SJCRH30 (cell line): ENCODE results near the gene LEF1. TPM values are rescaled to one million over a fixed set of nuclear protein-coding genes. Genes with fewer than 3 reads are reported as not detected.

ENCODE experiments used
- DNase-seq, 2 experiments: peaks; one replicate each; pipeline ENCODE4 v3.0.0-alpha.2; 2015 to 2020
- H3K27ac ChIP-seq: fragments of 250-450 bp; sonication (Bioruptor Pico); 2 replicates; pipeline ENCODE4 v1.5.1; 2020; ENCODE audit warnings: mild to moderate bottlenecking, moderate library complexity
- H3K27me3 ChIP-seq: fragments of 250-450 bp; sonication (Bioruptor Pico); 2 replicates; pipeline ENCODE4 v1.5.1; 2020; ENCODE audit warnings: mild to moderate bottlenecking, moderate library complexity
- H3K36me3 ChIP-seq: fragments of 250-450 bp; sonication (Bioruptor Pico); 2 replicates; pipeline ENCODE4 v1.5.1; 2020; ENCODE audit warnings: mild to moderate bottlenecking, moderate library complexity
- H3K4me1 ChIP-seq: fragments of 250-450 bp; sonication (Bioruptor Pico); 2 replicates; pipeline ENCODE4 v1.5.1; 2020; ENCODE audit warnings: mild to moderate bottlenecking, moderate library complexity
- H3K4me3 ChIP-seq: fragments of 250-450 bp; sonication (Bioruptor Pico); 2 replicates; pipeline ENCODE4 v1.5.1; 2020; ENCODE audit warnings: mild to moderate bottlenecking, moderate library complexity
- H3K9me3 ChIP-seq: fragments of 250-450 bp; sonication (Bioruptor Pico); replicated peaks from 2 replicates; pipeline ENCODE4 v1.5.1; 2020; ENCODE audit warnings: mild to moderate bottlenecking, moderate library complexity
- total RNA-seq: library from RNA; depleted of rRNA; stranded (reverse); fragments of >200 nt; shearing (Covaris generic); gene quantifications from 2 replicates; pipeline ENCODE4 v1.2.3, GENCODE V29; 2014

LEF1 gene
- total RNA-seq, 1 experiment from 2014 or later, result 84.4 TPM

GRCh38 chr4:108097990-108098553 is 70.7 kb downstream of the LEF1 start:
- no peaks in the 10 kb centered on the region for H3K9me3 ChIP-seq
- H3K36me3 ChIP-seq, result no peaks in the 10 kb centered on the region
- no peak for DNase-seq
- H3K27ac ChIP-seq, result no peak overlapping the region
- peaks cover 14% of the 10 kb centered on the region for H3K4me1 ChIP-seq
- H3K4me3 ChIP-seq, result no peak overlapping the region
- H3K27me3 ChIP-seq, result no peaks in the 10 kb centered on the region

DNA sequence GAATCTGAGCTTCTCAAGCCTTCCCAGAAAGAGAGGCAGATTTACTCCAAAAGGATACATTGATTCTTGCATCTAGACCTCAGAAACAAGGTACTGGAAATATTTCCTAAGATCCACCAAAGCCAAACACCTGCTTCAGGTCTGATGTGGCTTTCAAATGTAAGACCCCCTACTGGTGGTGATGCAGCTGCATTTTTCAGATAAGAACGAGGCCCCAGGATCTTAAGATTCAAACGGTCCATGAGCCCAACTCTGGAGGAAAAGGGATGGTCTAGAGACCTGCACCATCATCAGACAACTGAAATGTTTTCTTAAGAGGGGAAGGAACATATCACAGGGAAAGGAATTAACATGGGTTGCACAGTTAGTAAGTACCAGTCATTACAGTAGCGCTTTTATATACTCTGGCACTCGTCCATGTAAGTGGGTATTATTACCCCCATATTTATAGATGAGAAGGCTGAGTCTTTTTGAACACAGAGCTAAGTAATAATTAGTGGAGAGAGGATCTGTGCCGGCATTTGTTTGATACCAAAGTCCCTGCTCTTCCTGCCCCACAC is 73.7 kb downstream of the LEF1 start:
- Histone ChIP-seq H3K4me3 (no peak overlapping the region), H3K4me1 (0 out of 2 replicates have a peak, but pooled peaks cover 3% of the 10 kb centered on the region), H3K9me3 (no peaks in the 10 kb centered on the region), H3K27me3 (no peaks in the 10 kb centered on the region), H3K27ac (no peak overlapping the region), H3K36me3 (no peaks in the 10 kb centered on the region)
- no peak for DNase-seq

GRCh38 chr4:108094131-108094530 is 74.6 kb downstream of the LEF1 start:
- no peak overlapping the region for H3K4me3 ChIP-seq
- H3K9me3 ChIP-seq, result no peaks in the 10 kb centered on the region
- H3K27ac ChIP-seq, result no peak overlapping the region
- DNase-seq, result no peak
- no peaks in the 10 kb centered on the region for H3K4me1 ChIP-seq
- no peaks in the 10 kb centered on the region for H3K27me3 ChIP-seq
- no peaks in the 10 kb centered on the region for H3K36me3 ChIP-seq

- Histone ChIP-seq H3K36me3 (0 out of 2 replicates have a peak, but pooled peaks cover 3% of the 10 kb centered on the region), H3K27me3 (no peaks in the 10 kb centered on the region), H3K9me3 (no peaks in the 10 kb centered on the region), H3K4me1 (no peaks in the 10 kb centered on the region), H3K4me3 (no peak overlapping the region), H3K27ac (no peak overlapping the region)
- no peak for DNase-seq
Observed at GRCh38 chr4:108092288-108092687, 76.4 kb downstream of the LEF1 start.

DNA sequence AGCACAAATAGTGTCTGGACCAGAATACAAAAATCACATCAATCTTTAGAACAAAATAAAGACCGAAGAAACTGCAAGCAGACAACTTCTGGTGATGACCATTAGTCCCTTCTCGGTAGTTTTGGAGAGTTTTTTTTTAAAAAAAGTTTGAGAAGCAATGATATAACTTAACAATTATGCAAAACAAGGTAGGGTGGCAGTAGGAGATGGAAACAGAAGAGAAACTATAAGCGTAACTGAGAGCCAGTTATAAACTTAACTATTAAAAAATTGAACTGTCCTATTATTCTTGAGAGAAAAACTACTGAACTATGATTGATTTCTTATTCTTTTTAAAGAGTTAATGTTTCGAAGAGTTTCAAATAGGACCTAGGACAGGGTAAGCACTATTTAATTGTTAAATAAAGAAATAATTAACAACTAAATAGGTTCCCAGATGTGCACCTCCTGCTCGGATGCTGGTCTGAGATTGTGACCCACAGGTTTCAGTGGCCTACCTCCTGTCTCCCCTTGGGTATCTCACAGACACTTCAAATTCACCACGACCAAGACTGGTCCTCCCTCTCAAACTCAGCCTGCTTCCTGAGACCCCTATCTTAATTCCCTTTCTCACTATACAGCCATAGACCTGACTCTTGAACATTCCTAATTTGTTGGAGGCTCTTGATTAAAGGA is 81.3 kb downstream of the LEF1 start:
- H3K4me3 ChIP-seq, result no peak overlapping the region
- no peak for DNase-seq
- no peaks in the 10 kb centered on the region for H3K27me3 ChIP-seq
- no peaks in the 10 kb centered on the region for H3K9me3 ChIP-seq
- H3K4me1 ChIP-seq, result no peaks in the 10 kb centered on the region
- peaks cover 33% of the 10 kb centered on the region for H3K36me3 ChIP-seq
- H3K27ac ChIP-seq, result no peak overlapping the region

- DNase-seq, result no peak
- no peak overlapping the region for H3K4me3 ChIP-seq
- no peaks in the 10 kb centered on the region for H3K9me3 ChIP-seq
- H3K27ac ChIP-seq, result no peak overlapping the region
- H3K4me1 ChIP-seq, result no peaks in the 10 kb centered on the region
- no peaks in the 10 kb centered on the region for H3K27me3 ChIP-seq
- peaks cover 39% of the 10 kb centered on the region for H3K36me3 ChIP-seq
Observed at GRCh38 chr4:108081256-108081655, 87.5 kb downstream of the LEF1 start.

- H3K36me3 ChIP-seq, result peaks cover 38% of the 10 kb centered on the region
- no peaks in the 10 kb centered on the region for H3K27me3 ChIP-seq
- DNase-seq, result no peak
- H3K4me3 ChIP-seq, result no peak overlapping the region
- H3K4me1 ChIP-seq, result no peaks in the 10 kb centered on the region
- no peaks in the 10 kb centered on the region for H3K9me3 ChIP-seq
- H3K27ac ChIP-seq, result no peak overlapping the region
Observed at GRCh38 chr4:108080747-108081146, 88.0 kb downstream of the LEF1 start.

GRCh38 chr4:108078024-108078733 is 90.6 kb downstream of the LEF1 start:
- Histone ChIP-seq H3K4me1 (no peaks in the 10 kb centered on the region), H3K27me3 (no peaks in the 10 kb centered on the region), H3K36me3 (peaks cover 30% of the 10 kb centered on the region), H3K4me3 (no peak overlapping the region), H3K27ac (no peak overlapping the region), H3K9me3 (no peaks in the 10 kb centered on the region)
- DNase-seq, result no peak

DNA sequence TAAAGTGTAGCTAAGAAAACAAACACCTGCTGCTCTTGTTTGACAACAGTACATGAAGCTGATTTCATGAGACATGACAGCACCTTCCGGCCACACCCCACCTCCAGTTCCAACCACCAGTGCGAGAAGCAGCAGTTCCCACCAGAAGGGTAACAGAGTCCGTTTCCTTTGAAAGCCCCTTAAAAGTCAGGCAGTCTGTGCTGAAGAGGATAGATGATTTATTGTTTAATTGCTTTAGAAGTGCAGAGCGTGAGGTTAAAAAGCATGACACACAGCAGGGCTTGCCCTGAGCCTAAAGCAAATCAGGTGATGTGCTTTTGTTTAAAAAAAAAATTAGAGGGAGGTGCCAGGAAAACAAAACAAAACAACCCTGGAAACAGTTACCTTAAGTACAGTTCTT is 96.4 kb downstream of the LEF1 start:
- no peak for DNase-seq
- peaks cover 5% of the 10 kb centered on the region for H3K36me3 ChIP-seq
- no peaks in the 10 kb centered on the region for H3K9me3 ChIP-seq
- H3K4me1 ChIP-seq, result no peaks in the 10 kb centered on the region
- H3K4me3 ChIP-seq, result no peak overlapping the region
- H3K27ac ChIP-seq, result no peak overlapping the region
- no peaks in the 10 kb centered on the region for H3K27me3 ChIP-seq

DNA sequence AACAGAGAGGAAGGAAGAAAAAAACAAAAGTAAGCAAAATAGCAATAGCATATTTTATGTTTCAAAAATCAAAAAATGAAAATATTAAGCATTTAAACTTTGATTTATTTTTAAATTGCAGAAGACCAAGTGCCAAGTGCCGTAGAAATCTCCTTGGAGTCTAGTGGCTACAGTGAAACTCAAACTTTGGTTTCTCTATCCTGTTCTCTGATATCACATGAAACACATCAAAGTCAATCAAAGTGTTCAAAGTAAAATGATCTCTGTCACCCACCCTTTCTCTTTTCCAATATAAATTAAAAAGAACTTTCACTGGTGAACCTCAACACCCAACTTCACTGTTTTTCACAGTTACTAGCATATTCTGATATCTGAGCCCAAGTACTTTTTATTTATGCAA is 98.0 kb downstream of the LEF1 start:
- no peak overlapping the region for H3K27ac ChIP-seq
- no peak for DNase-seq
- H3K4me3 ChIP-seq, result no peak overlapping the region

GRCh38 chr4:108068442-108068841 is 100.3 kb downstream of the LEF1 start:
- H3K9me3 ChIP-seq, result no peaks in the 10 kb centered on the region
- H3K27ac ChIP-seq, result no peak overlapping the region
- no peaks in the 10 kb centered on the region for H3K4me1 ChIP-seq
- H3K27me3 ChIP-seq, result no peaks in the 10 kb centered on the region
- H3K4me3 ChIP-seq, result no peak overlapping the region
- peaks cover 2% of the 10 kb centered on the region for H3K36me3 ChIP-seq
- DNase-seq, result no peak

More for the DNA sequence above, 98.0 kb downstream of the LEF1 start:
- Histone ChIP-seq H3K4me1 (no peaks in the 10 kb centered on the region), H3K27me3 (no peaks in the 10 kb centered on the region), H3K9me3 (no peaks in the 10 kb centered on the region), H3K36me3 (peaks cover 5% of the 10 kb centered on the region)

- H3K36me3 ChIP-seq, result peaks cover 17% of the 10 kb centered on the region
- no peak for DNase-seq
- no peaks in the 10 kb centered on the region for H3K9me3 ChIP-seq
Observed at GRCh38 chr4:108060686-108061321, 107.9 kb downstream of the LEF1 start.

GRCh38 chr4:108060164-108060563 is 108.6 kb downstream of the LEF1 start:
- no peak overlapping the region for H3K4me3 ChIP-seq
- H3K27ac ChIP-seq, result no peak overlapping the region
- peaks cover 17% of the 10 kb centered on the region for H3K36me3 ChIP-seq
- H3K27me3 ChIP-seq, result no peaks in the 10 kb centered on the region
- peak; percentile 14 to 31 for DNase-seq
- no peaks in the 10 kb centered on the region for H3K9me3 ChIP-seq
- H3K4me1 ChIP-seq, result peaks cover 3% of the 10 kb centered on the region; the same call in 1 of the 2 replicates

More at GRCh38 chr4:108060686-108061321, 107.9 kb downstream of the LEF1 start:
- no peaks in the 10 kb centered on the region for H3K27me3 ChIP-seq
- peaks cover 3% of the 10 kb centered on the region; the same call in 1 of the 2 replicates for H3K4me1 ChIP-seq
- H3K4me3 ChIP-seq, result no peak overlapping the region
- no peak overlapping the region for H3K27ac ChIP-seq

- DNase-seq, result peak; percentile 32 to 62
- H3K9me3 ChIP-seq, result no peaks in the 10 kb centered on the region
- H3K27me3 ChIP-seq, result no peaks in the 10 kb centered on the region
- H3K27ac ChIP-seq, result no peak overlapping the region
- H3K36me3 ChIP-seq, result peaks cover 17% of the 10 kb centered on the region
- no peak overlapping the region for H3K4me3 ChIP-seq
- H3K4me1 ChIP-seq, result peaks cover 3% of the 10 kb centered on the region; the same call in 1 of the 2 replicates
Observed at GRCh38 chr4:108058685-108059440, 109.9 kb downstream of the LEF1 start.
